Right lobe of liver (tissue), 6 donors: ENCODE data around the gene NAXE. TPM values are rescaled to one million over a fixed set of nuclear protein-coding genes. Genes with fewer than 3 reads are reported as not detected.
A peak's percentile ranks its signal among the peaks of the same experiment; 100 is the strongest.

Experiments used
- ATAC-seq, 4 donors: fragments of 200-7000 bp; cut with Tn5 transposase; one replicate each; pipeline ENCODE4 v1.9.1; 2020; ENCODE audit warnings: mild to moderate bottlenecking in 4 of 4, moderate library complexity in 4 of 4
- DNase-seq, 3 donors: peaks; one replicate each; pipeline ENCODE4 v3.0.0-alpha.2; 2020
- H3K27ac ChIP-seq, 3 donors: fragments of 200-600 bp; one replicate each; pipeline ENCODE4 v1.8.0; 2022
- H3K27me3 ChIP-seq, 2 donors: fragments of 200-600 bp; one replicate each; pipeline ENCODE4 v1.8.0; 2022
- H3K36me3 ChIP-seq, 4 donors: fragments of 200-600 bp; sonication (generic) in 1 of 4; one replicate each; pipeline versions ENCODE4 v1.5.1 to v1.8.0; 2017 to 2022; ENCODE audit warnings: control low read depth in 1 of 4
- H3K4me1 ChIP-seq, 4 donors: fragments of 200-600 bp; sonication (generic) in 1 of 4; one replicate each; pipeline versions ENCODE4 v1.5.1 to v1.8.0; 2017 to 2022; ENCODE audit warnings: control low read depth in 1 of 4
- H3K4me3 ChIP-seq, 3 donors: fragments of 200-600 bp; one replicate each; pipeline ENCODE4 v1.8.0; 2022
- H3K9me3 ChIP-seq, 4 donors: fragments of 200-600 bp; sonication (generic) in 1 of 4; one replicate each; pipeline versions ENCODE4 v1.5.1 to v1.8.0; 2017 to 2022; ENCODE audit warnings: control low read depth in 1 of 4
- POLR2A ChIP-seq: fragments of 450-650 bp; IDR thresholded peaks from one replicate; pipeline ENCODE4 v1.6.1; 2017; ENCODE audit warnings: antibody characterized with exemption, mild to moderate bottlenecking
- WGBS: methylation state at CpG from one replicate; pipeline ENCODE4 v1.1.6; 2018; ENCODE audit warnings: low coverage, low lambda C conversion rate; ENCODE audit not compliant: insufficient coverage; ENCODE audit errors: missing lambda C conversion rate; 5-methylcytosine and 5-hydroxymethylcytosine counted together
- intact Hi-C, 2 donors: fragments of 100-400 bp; cut with DNase I; formaldehyde crosslinking; loops; one replicate each; pipeline versions ENCODE4 v1.11.2 to v1.14.1; 2022
- total RNA-seq, 6 experiments: library from RNA; depleted of rRNA in 2 of 6; stranded (reverse); fragments of >200 nt in 2 of 6; fragmentation: NEBNext Ultra II Directional in 3 of 6; extraction: Animal tissue kit (Norgen Biotek cat#: 25700) in 3 of 6; gene quantifications; one replicate each; pipeline versions ENCODE4 v1.1.0 to v1.2.4, GENCODE V29; 2016 to 2023
- TF ChIP-seq, protein P1 (sequence below), 4 donors: fragments of 200-600 bp in 3 of 4; fragments of 450-650 bp in 1 of 4; IDR thresholded peaks; one replicate each; pipeline versions ENCODE4 v1.5.1 to v1.8.0; 2016 to 2022; ENCODE audit warnings: antibody characterized with exemption in 4 of 4, mild to moderate bottlenecking in 2 of 4
- donor health status: DM: no; HTN: yes; CAD: no.
- donor health status: DM: no; HTN: no; CAD: no.
- donor health status: DM: no; HTN: no; CAD: no.
- donor health status: DM: no; HTN: yes; CAD: no.
- donor health status: DM: no; HTN: yes; CAD: no.

NAXE gene
- total RNA-seq, 6 experiments from 2014 or later = 37.7 to 72.3 (median 49.4) TPM

DNA sequence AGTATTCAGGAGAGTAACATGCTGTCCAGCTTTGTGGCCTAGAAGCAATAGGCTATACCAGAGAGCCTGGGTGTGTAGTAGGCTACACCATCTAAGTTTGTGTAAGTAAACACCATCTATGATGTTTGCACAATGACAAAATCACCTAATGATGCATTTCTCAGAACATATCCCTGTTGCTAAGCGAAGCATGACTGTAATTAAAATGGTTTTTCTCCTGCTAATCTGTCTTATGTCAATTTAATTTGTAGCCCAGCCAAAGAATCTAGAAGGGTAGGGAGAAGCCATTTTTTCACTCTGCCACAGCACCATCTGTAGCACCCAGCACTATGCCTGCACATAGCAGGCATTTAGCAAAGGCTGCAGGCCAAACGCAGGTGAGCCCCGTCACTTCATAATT is 14.0 kb upstream of the NAXE start:
- TF ChIP-seq, protein P1, sequence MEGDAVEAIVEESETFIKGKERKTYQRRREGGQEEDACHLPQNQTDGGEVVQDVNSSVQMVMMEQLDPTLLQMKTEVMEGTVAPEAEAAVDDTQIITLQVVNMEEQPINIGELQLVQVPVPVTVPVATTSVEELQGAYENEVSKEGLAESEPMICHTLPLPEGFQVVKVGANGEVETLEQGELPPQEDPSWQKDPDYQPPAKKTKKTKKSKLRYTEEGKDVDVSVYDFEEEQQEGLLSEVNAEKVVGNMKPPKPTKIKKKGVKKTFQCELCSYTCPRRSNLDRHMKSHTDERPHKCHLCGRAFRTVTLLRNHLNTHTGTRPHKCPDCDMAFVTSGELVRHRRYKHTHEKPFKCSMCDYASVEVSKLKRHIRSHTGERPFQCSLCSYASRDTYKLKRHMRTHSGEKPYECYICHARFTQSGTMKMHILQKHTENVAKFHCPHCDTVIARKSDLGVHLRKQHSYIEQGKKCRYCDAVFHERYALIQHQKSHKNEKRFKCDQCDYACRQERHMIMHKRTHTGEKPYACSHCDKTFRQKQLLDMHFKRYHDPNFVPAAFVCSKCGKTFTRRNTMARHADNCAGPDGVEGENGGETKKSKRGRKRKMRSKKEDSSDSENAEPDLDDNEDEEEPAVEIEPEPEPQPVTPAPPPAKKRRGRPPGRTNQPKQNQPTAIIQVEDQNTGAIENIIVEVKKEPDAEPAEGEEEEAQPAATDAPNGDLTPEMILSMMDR (IDR thresholded peaks at IDR 0.05) = no peak
- no peak for TF ChIP-seq POLR2A
- Histone ChIP-seq H3K27ac (no peak overlapping the region), H3K4me3 (no peak overlapping the region), H3K4me1 (peaks cover 0 to under 1% (median under 1%) of the 10 kb centered on the region in 4 donors), H3K27me3 (no peaks in the 10 kb centered on the region), H3K36me3 (no peaks in the 10 kb centered on the region), H3K9me3 (no peaks in the 10 kb centered on the region)
- no peak for ATAC-seq
- DNase-seq = no peak
- 78% methylated on average over 3 of the region's 3 CpGs for WGBS
- intact Hi-C loops = no loop called here

DNA sequence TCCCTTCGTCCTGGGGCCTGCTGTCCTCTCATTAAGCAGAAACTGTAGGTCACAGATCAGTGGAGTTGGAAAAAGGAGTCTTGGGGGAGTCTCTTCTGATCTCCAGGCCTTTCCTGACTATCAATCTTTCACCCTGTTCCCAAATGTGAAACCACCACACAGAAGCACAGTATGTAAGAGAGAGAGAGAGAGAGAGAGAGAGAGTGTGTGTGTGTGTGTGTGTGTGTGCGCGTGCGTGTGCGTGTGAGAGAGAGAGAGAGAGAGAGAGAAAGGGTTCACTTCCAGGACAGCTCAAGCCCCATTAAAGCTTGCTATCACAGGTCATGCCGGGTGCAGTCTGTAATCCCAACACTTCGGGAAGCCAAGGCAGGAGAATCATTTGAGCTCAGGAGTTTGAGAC is 13.5 kb upstream of the NAXE start:
- intact Hi-C loops = no loop called here
- no peak for ATAC-seq
- 57% methylated on average over 6 of the region's 7 CpGs for WGBS

GRCh38 chr1:156579472-156579871 is 12.1 kb upstream of the NAXE start, which contains the start of gene TTC24:
TTC24 (plus strand) TSS chr1:156579723; CDS start chr1:156581365, 1,642 bp downstream.
- WGBS = 88% methylated on average over 1 of the region's 5 CpGs
- H3K4me3 ChIP-seq = no peak within 1 kb of the TSS
- H3K36me3 ChIP-seq = no peaks in the 10 kb centered on the region
- DNase-seq = no peak
- intact Hi-C loops = no loop called here
- H3K4me1 ChIP-seq = no peaks in the 10 kb centered on the region
- ATAC-seq = no peak
- no peaks in the 10 kb centered on the region for H3K27me3 ChIP-seq
- TF ChIP-seq POLR2A = no peak
- TF ChIP-seq, protein P1 (IDR thresholded peaks at IDR 0.05) = no peak
- no peaks in the 10 kb centered on the region for H3K9me3 ChIP-seq
- H3K27ac ChIP-seq = no peak within 1 kb of the TSS

More for the DNA sequence above, 13.5 kb upstream of the NAXE start:
- no peak overlapping the region for H3K27ac ChIP-seq
- no peak overlapping the region for H3K4me3 ChIP-seq
- no peaks in the 10 kb centered on the region for H3K27me3 ChIP-seq
- no peak for TF ChIP-seq POLR2A
- no peak for DNase-seq
- no peaks in the 10 kb centered on the region for H3K4me1 ChIP-seq
- H3K9me3 ChIP-seq = no peaks in the 10 kb centered on the region
- no peaks in the 10 kb centered on the region for H3K36me3 ChIP-seq

GRCh38 chr1:156581661-156582387 is 9.8 kb upstream of the NAXE start:
- H3K4me1 ChIP-seq = no peaks in the 10 kb centered on the region
- H3K4me3 ChIP-seq = no peak overlapping the region
- intact Hi-C loops = no loop called here
- H3K36me3 ChIP-seq = no peaks in the 10 kb centered on the region
- H3K27ac ChIP-seq = no peak overlapping the region
- WGBS = 61% methylated on average over 9 of the region's 21 CpGs
- peak in 1 of 4 donors; percentile 9 for ATAC-seq
- DNase-seq = no peak
- no peaks in the 10 kb centered on the region for H3K27me3 ChIP-seq
- TF ChIP-seq, protein P1 (IDR thresholded peaks at IDR 0.05) = no peak
- TF ChIP-seq POLR2A = no peak
- H3K9me3 ChIP-seq = no peaks in the 10 kb centered on the region

GRCh38 chr1:156582388-156583017 is 9.1 kb upstream of the NAXE start:
- Histone ChIP-seq H3K9me3 (no peaks in the 10 kb centered on the region), H3K27me3 (no peaks in the 10 kb centered on the region), H3K36me3 (no peaks in the 10 kb centered on the region), H3K4me1 (no peaks in the 10 kb centered on the region), H3K27ac (no peak overlapping the region), H3K4me3 (no peak overlapping the region)
- intact Hi-C loops = no loop called here
- TF ChIP-seq, protein P1 (IDR thresholded peaks at IDR 0.05) = no peak
- no peak for TF ChIP-seq POLR2A
- no peak for ATAC-seq
- 25% methylated on average over 2 of the region's 9 CpGs for WGBS
- no peak for DNase-seq
